HG03565 (cell line): ENCODE measurements around the gene MAGEF1.
A peak's percentile ranks its signal among the peaks of the same experiment; 100 is the strongest.

ENCODE experiments used
- ATAC-seq: cut with Tn5 transposase; IDR thresholded peaks from one replicate; pipeline ENCODE4 v1.9.1; 2021; ENCODE audit warnings: mild to moderate bottlenecking, moderate library complexity; ENCODE audit not compliant: unreplicated experiment

Gene MAGEF1

DNA sequence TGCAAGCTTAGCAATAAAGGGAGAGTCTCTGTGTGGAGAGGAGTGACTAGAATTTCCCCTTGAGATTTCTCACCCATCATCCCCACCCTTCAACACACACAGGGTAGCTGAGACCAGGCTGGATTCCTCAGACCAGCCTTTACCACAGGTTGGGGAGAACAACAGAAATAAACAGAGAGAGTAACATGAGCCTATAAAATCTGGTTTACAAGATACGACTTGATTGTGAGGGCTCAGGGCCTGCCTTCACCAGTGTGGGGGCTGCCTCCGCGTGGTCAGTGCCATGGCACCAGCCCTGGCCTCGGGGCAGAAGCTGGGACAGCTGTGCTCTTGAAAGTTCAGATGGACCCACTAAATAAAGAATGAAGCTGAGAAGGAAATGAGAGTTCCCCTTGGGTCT, 14.6 kb upstream of the MAGEF1 start:
- ATAC-seq = no peak

DNA sequence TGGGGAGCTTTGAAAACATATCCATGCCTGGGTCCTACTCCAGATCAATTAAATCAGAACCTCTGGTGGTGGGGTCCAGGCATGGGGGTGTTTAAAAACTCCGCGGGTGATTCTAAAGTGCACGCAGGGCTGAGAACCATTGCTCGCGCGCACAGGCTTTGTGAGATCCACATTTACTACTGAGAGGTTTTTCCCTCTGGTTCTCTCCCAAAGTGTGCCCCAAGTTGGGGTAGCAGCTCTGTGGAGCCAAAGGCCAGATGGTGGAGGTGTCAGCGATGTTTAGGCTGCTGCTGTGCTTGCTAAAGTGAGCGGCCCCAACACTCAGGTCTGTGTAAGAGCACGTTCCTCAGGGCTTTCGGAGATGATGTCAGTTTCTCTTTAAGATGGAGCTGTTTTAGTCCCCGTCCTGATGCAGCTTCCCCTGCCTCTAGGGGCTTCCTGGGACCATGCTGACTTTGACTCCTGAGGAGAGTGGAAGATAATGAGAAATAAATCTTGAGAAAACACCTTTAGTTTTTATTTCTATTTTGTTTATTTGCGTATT, 13.4 kb upstream of the MAGEF1 start:
- no peak for ATAC-seq

DNA sequence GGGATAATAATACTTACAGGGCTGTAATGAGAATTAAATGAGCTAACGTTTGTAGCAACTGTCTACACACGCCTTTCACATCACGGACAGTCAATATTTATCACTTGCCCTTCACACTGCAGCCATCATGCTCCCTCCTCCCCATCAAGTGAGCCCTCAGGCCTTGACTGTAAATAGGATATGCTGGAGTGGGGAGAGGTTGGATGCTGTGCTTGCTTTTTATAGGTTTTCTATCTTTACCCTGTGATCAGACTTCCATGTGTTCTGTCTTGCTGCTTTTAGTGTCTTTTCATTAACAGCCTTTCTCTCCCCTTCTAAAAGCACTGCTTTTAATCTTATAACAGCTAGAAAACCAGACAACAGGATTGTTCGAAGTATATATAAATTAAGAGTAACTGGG, 12.8 kb upstream of the MAGEF1 start:
- ATAC-seq = no peak

DNA sequence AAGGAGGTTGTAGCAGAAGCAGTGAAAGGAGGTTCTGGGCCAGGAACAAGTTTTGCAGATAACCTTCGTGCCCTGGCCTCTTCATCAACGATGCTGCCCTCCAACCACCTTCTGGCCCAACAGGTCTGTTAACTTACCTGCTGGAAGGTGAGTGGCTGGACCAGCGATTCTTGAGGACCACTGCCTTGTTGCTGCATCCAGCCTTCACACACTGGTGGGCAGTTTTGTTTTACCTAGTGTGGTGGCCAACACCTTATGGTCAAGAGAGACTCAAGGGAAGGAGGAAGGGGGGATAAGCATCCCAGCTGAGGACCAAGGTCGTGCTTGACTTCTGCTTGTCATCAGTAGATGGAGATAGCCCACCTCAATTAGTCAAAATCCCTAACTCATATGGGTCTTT, 7.8 kb upstream of the MAGEF1 start:
- ATAC-seq = no peak

DNA sequence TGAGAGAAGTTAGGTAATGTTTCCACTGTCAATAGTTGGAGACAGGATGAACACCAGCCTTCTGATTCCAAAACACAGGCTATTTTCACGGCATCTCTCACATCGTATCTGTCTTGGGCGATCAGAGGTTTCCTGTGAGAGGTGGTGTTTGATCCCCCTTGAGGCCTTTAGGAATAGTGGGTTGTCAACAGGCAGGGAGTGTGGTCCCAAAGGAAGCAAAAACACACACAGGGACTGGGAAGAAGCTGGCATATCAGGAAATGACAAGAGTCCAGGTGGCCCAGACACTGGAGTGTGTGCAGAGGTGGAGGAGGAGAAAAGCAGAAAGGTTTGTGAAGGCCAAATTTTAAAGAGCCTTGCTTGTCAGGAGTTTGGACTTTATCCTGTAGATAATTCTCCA, 6.6 kb upstream of the MAGEF1 start:
- ATAC-seq = no peak

DNA sequence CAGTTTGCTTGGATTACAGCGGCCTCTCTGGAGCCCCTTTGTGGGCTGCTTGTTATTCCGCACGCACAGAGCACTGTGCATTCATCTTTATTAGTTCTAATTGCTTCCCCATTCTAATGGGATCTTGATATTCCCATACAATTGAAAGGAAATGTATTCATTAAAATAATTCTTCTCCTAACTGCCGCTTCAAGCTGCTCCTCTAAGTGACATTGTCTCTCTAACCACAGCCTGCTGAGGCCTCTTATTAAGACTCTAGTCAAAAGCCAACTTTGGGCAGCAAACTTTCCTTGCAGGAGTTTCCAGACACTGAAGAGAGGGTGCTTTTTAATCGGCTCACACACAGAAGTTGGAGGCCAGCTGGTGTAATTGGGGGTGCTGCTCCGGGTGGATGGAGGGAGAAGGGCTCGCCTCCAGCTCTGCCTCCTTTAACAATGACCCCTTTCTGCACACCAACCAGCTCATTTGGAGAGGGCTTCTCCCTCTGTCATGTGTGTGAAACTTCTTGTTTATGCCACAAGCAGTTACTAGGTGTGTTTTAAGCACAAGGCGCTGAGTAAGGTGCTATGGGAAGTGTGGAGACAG, 5.6 kb upstream of the MAGEF1 start:
- no peak for ATAC-seq

DNA sequence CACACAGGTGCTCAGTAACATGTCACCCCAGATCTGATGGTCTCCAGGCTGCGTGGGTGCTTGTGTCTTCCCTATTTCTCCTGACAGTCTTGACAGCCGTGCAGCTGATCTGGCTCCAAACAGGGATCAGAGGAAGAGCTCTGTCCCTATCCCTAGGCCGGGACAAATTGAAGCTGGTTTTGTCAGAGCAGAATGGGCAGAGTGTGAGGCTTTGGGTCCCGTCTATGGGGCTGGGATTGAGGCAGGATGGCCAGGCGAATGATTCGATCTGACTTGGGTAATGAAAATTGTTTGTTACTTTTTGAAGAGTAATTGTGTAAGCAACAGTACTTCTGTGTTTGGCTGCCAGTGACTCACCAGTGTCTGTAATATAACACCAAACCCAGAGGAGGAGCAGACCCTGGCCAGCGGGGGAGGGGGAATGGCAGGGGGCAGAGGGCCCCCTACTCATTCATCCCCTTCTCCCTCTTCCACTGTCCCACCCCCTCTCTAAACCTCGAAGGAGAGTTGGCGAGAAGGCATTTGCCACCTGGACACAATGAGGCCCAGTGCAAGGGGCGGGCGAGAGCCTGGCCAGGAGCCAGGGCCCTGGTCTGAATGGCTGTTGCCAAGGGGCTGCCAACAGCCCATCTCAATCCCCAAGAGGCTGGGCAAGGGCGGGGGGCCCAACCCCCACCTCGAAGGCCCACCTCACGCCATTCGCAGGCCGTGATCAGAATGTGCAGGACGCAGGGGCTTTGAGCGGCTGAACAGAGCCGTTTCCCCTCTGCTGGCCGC, 4.9 kb upstream of the MAGEF1 start:
- ATAC-seq = no peak

DNA sequence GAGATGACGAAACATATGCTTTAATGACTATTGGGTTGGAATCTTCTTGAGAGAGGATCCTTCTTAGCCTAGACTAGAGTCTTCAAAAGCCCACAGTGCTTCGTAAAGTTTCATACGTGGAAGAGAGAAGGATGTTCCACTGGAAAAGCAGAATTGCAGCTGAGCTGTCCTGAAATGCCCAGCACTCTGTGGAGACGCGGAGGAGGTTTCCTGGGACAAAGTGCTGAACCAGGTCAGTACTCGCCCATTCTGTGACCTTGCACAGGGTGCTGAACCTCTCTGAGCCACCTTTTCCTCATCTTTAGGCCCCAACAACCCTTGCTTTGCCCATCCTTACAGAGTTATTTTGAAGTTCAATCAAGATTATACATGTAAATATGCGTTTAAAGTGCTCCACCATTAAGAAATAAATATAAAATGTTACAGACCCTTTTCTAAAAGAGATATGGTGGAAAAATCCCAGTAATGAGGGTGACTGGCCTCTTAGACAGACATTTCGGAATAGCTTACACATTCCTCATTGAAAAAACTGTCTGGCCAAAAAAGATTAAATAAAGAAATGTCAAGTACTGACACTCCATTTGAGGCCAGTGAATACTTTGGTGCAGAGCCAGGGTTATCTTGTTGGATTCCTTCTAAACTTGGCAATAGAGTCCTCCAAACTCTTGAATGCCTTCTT, 4.2 kb upstream of the MAGEF1 start:
- no peak for ATAC-seq

DNA sequence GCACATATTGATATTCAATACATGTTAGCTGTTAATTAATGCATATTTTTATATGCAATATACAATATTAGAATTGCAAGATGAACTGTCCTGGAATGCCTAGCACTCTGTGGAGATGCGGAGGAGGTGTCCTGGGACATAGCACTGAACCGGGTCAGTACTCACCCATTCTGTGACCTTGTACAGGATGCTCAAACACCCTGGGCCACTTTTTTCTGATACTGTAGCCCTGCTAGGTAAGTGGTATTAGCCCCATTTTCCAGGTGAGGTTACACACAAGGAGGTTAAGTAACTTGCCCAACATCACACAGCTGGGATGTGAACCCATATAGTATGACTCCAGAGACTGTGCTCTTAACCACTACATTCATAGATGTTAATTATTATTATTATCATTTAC, 1.7 kb upstream of the MAGEF1 start:
- ATAC-seq = no peak

DNA sequence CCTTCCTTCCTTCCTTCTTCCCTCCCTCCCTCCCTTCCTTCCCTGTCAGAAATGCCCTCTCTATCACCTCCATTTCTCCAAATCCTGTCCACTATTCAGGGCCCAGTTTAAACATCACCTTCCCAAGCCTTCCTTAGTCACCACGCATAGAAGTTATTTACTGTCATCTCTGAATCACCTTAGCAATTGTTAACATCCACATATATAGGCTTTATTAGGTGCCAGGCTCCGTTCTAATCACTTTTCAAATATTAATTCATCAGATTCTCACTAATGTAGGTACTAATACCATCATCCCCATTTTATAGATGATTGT, 1.1 kb upstream of the MAGEF1 start:
- no peak for ATAC-seq

DNA sequence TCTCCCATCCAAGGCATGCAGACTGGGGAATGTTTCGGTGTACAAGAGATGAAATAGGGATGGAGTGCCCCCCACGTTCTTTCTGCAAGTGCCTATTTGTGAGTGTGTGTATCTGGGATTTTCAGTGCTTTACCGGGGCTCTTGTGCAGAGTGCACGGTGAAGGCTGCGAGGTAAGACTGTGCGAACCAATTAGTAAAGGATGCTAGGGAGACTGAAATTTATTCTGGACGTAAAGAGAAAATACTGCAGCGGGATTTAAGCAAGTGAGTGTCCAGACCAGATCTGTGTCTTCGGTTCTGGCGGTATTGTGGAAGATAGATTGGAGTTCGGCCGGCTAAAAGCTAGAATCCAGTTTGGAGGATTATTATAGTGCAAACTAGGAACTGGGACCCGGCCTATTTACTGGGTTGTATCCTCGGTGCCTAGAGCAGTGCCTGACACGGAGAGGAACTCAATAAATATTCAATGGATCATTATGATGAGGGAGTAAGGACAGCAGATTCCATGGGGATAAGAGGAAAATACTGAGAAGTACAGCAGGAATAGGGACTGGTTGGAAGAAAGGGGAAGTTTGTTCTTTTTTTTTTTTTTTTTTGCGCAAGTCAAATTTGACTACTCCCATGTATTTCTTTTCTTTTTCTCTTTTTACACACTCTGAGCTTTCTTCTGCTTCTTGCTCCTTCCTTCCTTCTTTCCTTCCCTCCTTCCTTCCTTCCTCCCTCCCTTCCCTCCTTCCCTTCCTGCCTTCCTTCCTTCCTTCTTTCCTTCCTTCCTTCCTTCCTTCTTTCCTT, 580 bp upstream of the MAGEF1 start:
- ATAC-seq = no peak

DNA sequence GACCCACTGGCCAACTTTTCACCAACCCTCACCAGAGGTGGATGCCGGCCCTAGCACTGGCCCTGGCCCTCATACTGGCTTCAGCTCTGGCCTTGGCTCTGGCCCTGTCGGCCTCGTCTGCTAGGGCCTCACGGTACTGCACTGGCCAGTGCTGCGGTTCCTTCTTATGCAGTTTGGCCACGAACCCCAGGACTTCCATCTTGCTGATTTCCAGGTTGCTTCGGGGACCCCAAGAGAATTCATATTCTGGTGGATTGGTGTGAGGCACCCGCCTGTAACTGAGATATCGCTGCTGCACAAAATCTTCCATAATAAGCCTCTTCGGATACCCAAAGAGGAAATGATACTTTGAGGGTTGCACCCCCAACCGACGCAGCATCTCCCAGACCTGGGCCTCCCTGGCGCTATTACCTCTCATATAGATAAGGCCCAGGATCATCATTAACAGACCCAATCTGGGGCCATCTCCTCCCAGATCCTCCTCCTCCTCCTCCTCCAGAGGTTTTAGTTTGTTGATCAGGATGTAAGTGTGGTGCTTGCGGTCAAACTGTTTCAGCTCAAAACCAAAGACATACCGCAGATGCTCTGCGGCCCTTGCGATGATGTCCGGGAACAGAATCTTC, 883 bp downstream of the MAGEF1 start:
- ATAC-seq = peak; percentile 47

DNA sequence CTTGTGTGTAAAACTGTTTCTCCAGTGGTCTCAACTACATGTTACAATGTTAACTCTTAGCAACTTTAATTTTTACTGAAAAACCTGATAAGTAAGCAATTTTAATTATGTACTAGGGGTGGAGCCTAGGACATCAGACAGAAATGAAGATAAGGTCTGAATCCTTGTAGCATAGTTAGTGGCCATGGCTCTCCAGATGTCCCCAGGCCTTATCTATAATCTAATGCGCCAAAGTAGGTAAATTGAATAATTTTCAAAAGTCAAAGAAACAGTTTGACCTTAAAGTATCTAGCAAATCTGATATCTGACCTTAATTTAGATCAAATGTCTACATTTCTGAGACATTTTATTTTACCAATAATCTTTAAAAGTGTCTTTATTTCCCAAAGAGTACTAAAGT, 8.2 kb downstream of the MAGEF1 start:
- no peak for ATAC-seq

DNA sequence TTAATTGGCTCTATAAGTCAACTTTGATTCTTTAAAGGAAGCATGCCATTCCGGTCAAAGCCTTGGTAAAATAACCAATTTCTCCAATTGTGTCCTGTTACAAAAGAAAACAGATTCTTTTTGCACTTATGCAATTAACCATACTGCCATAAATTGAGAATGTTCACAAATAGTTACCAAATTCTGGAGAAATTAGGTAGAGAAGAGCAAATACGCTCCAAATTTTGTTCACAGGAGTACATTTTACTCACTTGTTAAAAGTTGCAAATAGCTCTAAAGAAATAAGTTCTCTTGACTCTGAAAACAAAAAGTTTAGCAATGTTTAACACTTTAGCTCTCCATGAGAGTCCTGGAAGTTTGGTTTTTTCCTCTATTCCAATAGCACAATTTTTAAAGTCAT, 11.1 kb downstream of the MAGEF1 start:
- ATAC-seq = no peak

DNA sequence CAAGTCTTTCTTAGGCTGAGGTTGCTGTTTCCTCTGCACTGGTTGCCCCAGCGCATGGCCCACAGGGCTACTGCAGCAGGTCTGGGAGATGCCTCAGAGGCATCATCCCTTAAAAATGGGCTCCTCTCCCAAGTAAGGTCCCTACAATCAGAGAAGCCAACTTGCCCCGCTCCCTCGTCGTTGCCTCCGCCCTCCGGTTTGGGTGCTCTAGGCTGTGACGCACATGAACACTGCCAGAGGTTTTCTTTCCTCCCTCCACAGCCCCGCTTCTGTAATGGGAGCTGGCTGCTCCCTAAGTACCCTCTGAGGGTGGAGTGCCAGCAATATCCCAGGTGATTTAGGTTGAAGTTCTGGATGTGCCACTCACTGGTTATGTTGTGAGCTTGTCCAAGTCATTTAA, 14.0 kb downstream of the MAGEF1 start:
- no peak for ATAC-seq

DNA sequence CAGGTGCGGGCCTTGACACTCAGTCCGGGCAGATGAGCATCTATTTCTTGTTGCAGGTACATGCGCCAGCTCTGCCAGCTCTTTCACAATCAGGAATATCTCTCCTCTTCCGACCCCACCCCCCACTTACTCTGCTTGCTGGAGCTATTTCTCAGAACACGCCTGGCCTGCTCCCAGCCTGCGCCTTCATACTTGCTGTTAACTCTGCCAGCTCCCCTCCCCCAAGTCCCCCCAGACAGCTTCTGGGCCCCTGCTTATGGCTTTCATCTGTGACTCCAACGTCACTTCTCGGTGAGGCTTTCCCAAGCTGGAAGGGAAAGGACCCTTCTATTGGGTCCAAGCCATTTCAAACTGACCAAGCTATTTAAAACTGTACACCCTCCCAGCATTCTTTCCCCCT, 15.2 kb downstream of the MAGEF1 start:
- ATAC-seq = no peak

DNA sequence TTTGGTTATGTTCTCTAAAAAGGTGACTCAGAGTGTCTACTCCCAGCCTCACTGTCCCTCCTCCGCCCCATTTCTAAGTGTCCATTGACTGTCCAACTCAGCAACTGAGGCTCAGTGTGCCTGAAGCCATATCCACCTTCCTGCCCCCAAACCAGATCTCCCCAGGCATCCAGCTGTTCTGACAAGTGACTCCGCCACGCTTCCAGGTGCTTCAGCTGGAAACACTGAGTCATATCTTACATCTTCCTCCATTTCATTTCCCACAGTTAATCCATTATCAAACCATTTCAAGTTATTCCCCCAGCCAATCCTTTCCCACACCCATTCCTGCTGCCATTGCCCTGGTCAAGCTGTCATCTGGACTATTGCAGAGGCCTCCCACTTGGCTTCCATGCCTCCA, 17.1 kb downstream of the MAGEF1 start:
- no peak for ATAC-seq

DNA sequence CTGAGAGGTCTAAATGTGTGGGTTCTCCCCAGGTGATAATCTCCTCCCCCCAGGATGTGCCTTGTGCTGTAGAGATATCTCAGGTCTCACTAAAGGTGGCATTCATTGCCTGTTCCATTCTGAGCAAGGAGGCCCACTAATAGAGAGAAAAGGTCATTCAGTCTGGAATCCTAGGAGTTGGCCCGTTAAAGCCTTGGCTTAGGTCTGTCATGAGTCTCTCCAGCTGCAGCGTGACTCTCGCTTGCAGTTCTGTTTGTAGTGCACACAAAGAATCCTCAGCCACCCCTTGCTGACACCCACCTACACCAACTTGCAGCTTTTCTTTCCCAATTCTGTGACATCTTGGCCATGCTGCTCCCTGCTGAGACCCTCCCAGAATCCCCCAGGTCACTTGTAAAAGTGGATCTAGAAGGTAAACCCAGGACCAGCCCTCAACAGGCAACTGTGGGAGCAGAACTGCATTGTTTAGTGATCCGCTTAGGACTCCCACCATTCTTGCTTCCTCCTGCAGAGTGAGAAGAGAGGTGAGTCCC, 17.7 kb downstream of the MAGEF1 start:
- ATAC-seq = no peak

DNA sequence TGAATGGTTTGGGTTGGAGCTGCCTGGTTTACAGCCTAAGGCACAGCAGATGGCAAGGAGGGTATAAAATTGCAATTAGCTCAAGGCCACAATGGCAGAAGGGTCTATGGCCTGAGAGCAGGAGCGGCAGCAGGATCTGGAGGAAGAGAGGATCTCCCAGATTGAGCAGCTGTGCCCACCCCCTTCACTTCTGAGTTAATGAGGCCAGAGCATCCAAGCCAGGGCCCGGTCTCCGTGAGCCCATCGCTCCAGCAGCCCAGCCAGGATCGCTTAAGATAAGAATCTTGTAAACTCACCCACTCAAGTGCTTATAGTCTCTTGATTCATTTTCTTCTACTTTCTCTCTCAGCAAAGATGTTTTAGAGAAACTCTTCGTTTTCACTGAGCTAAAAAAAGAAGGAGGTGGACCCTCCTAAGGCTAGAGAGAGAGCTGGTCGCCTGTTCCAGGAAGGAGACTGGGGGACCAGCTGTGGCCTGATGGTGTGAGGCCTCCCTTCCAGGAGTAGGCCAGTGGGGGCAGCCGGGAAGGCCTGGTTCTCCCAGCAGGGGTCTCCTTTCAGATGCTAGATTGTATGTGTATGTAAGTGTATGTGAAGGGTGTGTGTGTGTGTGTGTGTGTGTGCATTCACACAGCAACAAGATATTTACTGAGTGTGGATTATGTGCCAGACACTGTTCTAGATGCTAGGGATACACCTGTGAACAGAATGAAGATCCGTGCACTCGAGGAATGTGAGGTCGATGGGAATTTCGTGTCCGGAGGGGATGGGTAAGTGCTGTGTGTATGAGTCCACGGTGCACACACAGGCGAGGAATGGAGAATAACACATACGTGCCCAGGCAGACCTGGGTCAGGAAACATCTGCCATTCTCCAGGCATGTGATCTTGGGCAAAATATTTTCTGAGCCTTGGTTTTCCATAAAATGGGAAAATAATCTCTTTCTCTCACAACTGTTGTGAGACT, 18.6 kb downstream of the MAGEF1 start:
- no peak for ATAC-seq
